NCI-H526 treated with DMSO at 0.1 percent for 48 hours (cell line): ENCODE data around the gene PAN2.
"Not testable (repeated sequence)": the region's sequence is repeated elsewhere in the genome, so short reads cannot be mapped to it uniquely, and the experiment has no call there.

Experiments used
- DNase-seq: peaks from one replicate; lab custom pipeline; 2025; lab: John Stamatoyannopoulos, UW

Gene PAN2

GRCh38 chr12:56308714-56309113 lies 25.1 kb downstream of the PAN2 start:
- DNase-seq: no peak

- DNase-seq: no peak
Measured at GRCh38 chr12:56307221-56307965, 26.4 kb downstream of the PAN2 start.

GRCh38 chr12:56304872-56305590 lies 28.8 kb downstream of the PAN2 start:
- DNase-seq: no peak

GRCh38 chr12:56304276-56304675 lies 29.5 kb downstream of the PAN2 start:
- DNase-seq: no peak

GRCh38 chr12:56300644-56301464 lies 32.9 kb downstream of the PAN2 start:
- DNase-seq: no peak

DNA sequence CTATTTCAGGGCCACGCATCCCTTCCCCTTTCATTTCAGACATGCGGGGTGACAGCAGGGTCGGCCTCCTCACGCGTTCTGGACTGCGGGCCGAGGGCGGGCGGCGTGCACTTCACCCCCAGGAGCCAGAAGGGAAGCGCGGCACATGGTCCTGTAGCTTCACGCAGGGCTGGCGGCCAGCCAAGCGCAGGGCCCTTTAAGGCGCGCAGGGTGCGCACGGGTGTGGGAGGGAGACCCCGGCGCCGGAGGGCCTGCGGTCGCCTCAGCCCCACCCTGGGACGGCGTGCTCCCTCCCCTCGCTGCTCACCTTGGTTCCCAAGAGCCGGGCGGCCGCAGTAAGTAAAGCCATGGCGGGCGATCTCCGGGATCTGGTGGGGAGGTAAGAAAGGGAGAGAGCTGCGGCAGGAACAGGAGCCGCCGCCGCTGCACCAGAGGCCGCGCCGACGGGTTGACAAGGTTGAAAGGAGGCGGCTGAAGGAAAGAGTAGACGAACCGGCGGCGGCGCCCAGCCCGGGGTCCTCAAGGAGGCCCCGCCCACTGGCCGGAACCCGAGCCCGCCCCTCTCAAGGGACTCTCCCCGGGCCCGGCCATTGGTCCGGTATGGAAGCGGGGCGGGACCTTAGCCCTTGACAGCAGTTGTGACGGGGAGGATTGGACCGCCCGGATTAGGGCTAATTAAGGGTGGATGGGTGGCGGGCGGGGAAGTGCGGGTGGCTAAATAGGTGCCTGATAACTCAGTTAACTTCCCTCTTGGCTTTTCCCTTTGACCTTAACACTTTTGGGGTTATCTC lies 33.8 kb downstream of the PAN2 start, which contains the start of gene CS:
TSS of gene CS (minus strand) at position 478 of the 791 bp plus-strand sequence. CDS start at position 349, 129 bp downstream.
- DNase-seq: peak; percentile 95

DNA sequence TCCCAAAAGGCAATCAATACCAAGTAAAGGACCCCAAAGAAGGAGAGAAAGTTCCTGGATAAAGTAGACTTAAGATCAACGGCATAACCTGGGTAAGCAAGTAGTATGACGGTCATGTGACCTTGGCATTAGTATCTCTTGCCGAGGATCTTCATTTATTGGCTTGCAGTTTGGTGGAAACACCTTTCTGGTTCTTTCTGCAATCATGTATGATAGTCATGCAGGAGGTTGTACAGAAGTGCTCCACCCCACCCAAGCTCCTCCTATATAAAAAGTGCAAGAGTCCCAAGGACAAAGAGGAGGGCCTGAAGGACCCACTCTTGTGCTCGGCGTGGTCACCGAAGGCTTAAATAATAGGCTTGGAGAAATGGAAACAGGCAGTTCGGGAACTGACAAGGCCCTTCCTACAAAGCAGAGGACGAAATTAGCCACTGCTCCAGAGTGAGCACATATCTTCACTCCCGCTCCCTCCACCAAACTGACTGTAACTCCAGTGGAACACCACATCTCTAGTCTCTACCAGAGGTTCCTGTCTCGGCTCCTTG lies 34.4 kb downstream of the PAN2 start:
- peak; percentile 72 for DNase-seq

GRCh38 chr12:56298828-56299227 lies 35.0 kb downstream of the PAN2 start:
- no peak for DNase-seq

DNA sequence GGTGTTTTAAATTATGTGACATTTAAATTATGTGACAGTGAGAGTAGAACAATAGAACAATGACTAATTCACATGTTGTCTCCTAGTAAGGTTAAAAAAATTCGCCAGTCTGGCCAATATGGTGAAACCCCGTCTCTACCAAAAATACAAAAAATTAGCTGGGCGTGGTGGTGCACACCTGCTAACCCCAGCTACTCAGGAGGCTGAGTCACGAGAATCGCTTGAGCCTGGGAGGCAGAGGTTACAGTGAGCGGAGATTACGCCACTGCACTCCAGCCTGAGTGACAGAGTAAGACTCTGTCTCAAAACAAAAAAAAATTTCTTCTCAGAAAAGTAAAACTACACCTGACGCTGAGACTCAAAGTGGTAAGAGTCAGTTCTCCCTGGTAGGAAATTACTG lies 36.4 kb downstream of the PAN2 start:
- no peak for DNase-seq

DNA sequence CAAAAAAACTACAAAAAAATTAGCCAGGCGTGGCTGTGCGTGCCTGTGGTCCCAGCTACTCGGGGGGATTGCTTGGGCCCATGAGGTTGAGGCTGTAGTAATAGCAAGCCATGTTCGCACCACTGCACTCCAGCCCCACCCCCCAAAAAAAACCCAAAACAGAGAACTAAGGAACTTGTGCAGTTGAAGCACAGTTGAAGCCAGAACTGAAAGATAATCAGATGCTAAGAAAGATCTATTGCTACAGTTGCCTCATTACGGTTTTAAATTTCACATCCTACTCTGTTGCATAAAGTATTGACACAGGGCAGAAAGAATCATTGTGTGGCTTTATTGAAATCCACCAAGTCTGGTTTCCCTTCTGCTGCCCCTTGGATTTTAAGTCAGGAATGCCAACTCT lies 37.5 kb downstream of the PAN2 start:
- DNase-seq: no peak

DNA sequence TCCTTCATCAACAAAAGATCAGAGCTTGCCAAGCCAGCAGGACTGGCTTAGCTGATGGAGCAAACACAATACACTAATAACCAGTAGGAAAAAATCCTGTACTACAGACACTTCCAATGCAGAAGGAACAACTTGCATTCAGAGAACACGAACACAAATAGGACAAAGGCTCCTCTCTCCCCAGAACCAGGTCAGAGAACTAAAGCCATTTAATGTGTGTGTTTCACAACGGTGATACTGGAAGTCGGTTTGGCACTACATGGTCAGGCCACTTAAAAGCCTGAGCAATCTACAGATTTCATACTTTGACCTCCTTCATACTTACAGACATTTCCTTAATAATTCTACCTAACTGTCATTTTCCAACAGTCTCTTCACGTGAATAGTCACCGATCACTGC lies 40.0 kb downstream of the PAN2 start:
- DNase-seq: no peak

DNA sequence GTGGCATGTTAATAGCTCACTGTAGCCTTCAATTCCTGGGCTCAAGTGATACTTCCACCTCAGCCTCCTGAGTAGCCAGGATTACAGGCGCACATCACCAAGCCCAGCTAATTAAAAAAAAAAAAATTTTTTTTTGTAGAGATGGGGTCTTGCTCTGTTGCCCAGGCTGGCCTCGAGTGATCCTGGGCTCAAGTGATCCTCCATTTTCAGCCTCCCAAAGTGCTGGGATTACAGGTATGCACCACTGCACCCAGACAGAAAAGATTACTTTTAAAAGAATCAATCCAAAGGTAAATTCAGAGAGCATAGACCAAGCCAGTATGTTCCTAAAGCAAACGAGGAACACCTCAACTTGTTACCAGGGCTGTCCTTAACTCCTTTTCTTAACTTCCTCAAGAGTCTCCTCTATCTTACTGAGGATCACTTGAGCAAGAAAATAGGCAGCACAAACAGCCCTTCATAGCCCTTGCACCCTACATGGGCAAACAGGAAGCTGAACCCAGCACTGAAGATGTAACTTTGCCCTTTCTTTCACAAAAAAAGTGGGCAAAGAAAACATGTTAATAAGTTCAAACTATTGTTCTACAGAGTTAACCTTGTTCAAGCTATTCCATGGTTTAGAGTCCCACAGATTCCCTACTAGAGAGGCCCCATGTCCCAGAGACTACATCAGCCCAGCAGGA lies 45.0 kb downstream of the PAN2 start:
- DNase-seq: no peak

- DNase-seq: no peak
Measured at GRCh38 chr12:56286044-56286830, 47.6 kb downstream of the PAN2 start.

DNA sequence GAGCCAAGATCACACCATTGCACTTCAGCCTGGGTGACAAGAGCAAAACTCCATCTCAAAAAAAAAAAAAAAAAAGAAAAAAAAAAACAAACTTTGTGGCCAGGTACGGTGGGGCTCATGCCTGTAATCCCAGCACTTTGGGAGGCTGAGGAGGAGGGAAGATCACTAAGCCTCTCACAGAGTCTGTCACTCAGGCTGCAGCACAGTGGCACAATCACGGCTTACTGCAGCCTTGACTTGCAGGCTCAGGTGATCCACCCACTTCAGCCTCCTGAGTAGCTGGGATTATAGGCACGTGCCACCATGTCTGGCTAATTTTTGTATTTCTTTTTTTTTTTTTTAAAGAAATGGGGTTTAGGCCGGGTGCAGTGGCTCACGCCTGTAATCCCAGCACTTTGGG lies 49.5 kb downstream of the PAN2 start:
- DNase-seq: not testable (repeated sequence)

- no peak for DNase-seq
Measured at GRCh38 chr12:56282579-56282978, 51.2 kb downstream of the PAN2 start.

DNA sequence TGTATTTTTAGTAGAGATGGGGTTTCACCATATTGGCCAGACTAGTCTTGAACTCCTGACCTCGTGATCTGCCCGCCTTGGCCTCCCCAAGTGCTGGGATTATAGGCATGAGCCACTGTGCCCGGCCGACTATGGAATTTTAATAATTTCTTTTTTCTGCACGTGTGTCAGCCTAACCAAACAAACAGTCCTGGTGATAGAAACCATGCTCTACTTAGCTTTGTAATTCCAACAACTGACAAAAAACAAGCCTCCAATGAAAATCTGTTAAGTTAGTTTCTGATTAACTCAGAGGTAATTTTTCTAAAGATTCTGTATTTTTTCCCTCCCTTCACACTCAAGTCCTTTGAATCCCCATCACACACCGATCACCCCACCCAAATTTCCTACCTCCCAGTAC lies 51.8 kb downstream of the PAN2 start:
- DNase-seq: no peak

DNA sequence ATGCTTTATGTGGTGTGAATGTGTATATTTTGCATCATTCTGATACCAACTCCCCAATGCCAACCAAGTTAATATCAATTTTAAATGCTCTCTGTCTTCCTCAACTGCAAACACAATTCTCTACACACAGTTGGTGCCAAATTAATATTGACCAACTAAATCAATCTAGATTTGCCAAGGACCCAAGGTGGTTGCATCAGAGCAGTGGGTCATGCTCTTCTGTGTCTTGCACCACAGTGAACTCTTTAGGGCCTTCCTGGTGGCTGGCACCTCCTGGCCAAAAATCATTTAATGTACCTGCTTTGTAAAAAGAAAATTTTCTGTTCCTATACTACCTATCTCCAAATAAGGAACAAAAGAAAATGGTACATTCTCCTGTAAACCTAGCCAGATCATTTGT lies 53.0 kb downstream of the PAN2 start:
- DNase-seq: no peak

GRCh38 chr12:56278905-56279304 lies 54.9 kb downstream of the PAN2 start:
- no peak for DNase-seq

- no peak for DNase-seq
Measured at GRCh38 chr12:56274299-56274698, 59.5 kb downstream of the PAN2 start.

DNA sequence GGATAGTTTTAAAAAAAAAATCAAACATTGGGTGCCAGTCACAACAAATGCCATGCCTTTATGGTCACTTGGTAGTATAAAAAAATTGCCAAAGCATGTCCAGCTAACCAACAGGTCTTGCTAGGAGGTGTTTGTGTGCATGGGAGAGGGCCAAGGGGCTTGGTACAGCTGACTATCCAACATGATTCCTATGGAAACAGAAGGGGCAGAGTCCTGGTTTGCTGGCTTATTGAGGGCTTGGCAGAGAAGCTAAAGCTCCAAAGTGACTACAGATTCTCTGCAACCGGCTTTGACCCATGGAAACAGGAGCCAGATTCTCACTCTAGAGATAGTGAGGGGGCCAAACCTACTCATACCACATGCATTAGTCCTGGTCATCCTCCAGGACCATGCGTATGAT lies 61.3 kb downstream of the PAN2 start:
- DNase-seq: not testable (repeated sequence)
